GM21528 (cell line): Measurements from ENCODE around the gene NKX1-2.

Source experiments
- ATAC-seq: cut with Tn5 transposase; IDR thresholded peaks from one replicate; pipeline ENCODE4 v1.9.1; 2021; ENCODE audit warnings: mild to moderate bottlenecking, moderate library complexity; ENCODE audit not compliant: unreplicated experiment, low FRiP score

Gene NKX1-2

DNA sequence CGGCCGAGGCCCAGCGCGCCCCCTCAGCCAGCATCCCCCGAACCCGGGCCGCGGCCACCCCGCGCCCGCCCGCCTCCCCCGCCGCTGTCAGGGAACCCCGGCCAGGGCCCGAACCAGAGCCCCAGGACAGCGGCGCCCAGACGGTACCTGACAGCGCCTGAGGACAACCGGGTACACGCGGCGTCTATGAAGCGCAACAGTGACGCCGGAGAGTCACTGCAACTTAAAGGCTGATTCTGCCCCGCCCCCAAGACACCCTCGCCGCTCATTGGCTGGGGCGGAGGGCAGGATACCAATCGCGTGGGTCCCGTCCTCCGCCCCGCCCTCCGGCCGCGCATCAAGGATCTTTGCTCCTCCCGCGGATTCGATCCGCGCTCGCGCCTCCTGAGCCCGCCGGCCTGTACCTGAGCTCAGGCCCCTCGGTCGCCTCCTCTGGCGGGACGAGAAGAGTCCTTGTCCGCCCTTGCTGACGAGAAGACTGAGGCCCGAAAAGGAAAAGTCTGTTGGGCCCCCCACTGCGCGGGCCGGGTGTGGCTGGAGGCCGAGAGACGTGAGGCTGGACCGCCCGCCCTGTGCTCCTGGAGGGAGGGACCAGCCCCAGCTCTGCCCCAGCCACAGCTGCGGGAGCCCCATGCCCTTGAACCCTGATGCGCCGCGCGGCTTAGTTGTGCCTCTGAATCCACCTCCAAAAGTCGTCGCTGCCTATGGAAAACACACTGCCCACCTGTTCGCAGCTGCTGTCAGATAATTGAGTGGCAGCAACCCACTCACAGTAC lies 30.9 kb downstream of the NKX1-2 start, which contains the start of gene OAT:
Gene OAT, minus strand, starts transcription at position 198 of the 776 bp plus-strand sequence. CDS start 6,752 bp downstream, outside the sequence.
- ATAC-seq, result peak; percentile 98

DNA sequence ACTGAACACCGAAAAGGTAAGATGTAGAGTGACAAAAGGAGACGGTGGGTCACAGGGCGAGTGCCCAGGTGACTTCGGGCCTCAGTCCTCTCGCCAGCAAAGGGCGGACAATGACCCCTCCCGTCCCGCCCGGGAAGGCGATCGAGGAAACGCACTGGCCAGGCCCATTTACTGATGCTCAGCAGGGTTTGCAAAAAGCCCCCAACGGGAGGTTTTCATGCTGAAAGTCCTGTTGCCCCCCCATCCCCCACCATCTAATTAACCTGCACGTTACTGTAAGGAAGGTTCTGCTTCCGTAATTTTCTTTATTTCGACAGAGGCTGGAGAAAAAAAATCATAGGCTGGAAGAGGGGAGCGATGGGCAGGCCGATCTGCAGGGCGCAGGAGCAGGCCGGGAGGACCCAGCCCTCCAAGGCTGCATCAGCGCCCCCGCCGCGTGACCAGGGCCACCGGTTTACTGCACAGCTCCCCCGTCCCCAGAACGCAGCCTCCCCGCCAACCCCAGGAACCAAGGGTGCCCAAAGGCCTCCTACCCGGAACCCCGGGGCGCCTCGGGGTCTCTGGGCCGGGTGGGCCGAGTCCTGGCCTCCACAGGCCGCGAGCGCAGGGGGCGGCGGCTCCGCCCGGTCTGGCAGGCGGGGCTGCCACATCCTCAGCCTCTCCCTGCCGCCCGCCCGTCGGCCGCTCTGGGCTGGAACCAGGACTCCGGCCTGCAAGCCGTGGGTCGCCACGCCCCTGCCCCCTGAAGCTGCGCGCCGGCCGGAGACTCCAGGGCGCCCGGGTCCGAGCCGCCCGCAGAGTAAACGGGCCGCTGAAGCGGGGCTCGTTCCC lies 31.7 kb downstream of the NKX1-2 start:
- peak; percentile 31 for ATAC-seq

DNA sequence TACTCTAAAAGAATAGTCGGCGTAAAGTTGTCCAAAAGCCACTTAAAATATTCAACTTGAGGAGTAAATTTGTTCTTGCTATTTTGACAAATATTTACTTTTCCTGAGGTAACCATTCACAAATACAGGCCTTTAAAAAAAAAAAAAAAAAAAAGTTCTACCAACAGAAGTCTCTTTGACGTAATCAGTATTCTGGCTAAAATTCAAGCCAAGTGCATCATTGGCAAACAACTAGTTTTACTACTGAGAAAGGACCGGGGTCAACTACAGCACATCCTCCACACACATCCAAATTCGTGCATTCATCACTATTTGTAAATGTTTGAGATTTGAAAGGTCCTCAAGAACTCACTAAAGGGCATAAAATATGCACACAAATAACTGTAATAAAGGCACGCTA lies 33.1 kb downstream of the NKX1-2 start:
- ATAC-seq, result no peak

DNA sequence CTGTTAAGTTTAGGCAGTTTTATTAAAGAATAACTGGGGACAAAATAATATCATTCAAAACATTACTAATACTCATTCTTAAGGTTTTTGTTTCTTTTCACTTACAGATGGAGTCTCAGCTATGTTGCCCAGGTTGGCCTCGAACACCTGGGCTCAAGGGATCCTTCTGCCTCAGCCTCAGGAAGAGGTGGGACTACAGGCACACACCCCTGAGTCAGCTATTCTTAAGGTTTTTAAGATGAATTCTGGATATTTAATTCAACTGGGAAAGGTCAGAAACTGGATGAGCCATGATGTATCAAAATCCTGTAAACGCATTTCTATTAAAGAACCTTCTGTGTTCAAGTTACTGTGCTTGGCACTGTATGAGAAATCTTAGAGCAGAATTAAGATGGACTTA lies 34.6 kb downstream of the NKX1-2 start:
- ATAC-seq, result no peak

DNA sequence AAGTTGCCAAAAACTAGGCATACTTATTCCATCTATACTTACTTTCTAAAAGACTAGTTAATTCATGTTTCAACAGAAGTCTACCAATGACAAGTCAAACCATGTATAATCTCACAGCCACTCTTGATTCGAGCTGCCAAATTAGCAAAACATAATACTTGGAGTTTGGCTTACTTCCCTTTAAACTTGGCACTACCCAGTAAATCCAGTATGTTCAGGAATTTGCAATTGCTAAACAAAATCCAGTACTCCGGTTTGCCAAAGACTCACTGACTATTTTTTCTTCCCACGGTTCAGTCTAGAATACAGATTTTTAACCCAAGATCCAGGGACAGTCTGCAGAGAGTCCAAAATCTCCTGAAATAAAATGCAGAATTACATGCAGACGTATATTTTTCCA lies 35.8 kb downstream of the NKX1-2 start:
- no peak for ATAC-seq

DNA sequence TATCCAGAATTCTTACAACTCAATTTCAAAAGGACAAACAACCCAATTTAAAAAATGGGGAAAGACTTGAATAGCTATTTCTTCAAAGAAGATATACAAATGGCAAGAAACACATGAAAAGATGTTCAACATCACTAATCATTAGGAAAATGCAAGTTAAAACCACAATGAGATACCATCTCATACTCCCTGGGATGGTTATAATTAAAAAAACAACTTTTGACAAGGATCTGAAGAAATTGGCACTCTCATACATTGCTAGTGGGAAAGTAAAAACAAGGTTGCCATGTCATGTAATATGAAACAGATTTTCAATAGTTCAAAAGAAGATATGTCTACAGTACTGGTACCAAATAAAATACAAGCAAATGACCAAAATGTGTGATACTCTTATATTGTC lies 40.1 kb downstream of the NKX1-2 start:
- no peak for ATAC-seq

DNA sequence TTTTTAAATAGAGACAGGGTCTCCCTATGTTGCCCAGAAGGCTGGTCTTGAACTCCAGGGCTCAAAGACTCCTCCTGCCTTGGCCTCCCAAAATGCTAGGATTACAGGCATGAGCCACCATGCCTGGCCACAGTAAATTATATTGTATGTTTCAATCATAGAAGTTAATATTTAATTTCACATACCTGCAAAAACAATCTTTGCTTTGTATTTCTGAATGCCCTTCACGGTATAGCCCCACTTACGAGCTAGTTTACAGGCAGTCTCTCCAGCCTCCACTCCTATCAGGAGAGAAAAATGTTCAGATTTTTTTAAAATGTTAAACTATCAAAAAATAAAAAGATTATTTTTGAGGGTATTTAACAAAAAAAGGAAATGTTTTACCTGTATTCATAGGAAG lies 41.5 kb downstream of the NKX1-2 start:
- no peak for ATAC-seq

DNA sequence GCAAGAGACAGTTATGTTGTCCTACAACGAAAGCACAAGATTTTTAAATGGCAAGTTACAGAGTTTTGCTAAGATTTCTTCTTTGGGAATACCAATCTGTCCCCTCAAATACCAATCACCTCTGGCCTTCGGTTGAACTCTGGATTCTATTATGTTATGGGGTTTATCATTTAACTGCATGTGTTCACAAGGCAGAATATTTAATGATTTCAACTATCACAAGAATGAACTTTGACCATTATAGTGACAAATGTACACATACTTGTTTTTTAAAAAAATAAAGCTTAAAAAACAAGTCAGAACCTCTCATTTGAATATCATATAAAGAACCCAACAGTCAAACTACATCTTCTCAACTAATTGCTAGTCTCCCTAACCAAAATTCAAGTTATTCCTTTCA lies 42.4 kb downstream of the NKX1-2 start:
- ATAC-seq, result no peak

DNA sequence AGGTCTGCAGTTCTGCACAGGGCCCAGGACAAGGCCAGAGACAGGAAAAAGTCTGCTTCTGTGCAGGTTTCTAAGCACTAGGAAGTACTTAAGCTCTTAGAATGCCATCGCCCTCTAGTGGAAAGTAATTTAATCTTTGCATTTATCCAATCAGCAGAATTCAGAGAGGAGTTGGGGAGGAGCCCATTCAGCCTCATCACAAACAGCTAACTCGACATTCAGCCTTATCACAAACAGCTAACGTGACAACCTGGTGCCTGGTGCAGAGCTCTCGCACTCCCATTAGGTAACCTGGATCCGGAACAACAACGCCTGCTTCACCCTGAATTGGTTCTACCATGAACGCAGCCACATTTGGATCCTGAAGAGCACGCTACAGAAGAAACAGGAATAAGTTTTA lies 46.3 kb downstream of the NKX1-2 start:
- peak; percentile 89 for ATAC-seq

DNA sequence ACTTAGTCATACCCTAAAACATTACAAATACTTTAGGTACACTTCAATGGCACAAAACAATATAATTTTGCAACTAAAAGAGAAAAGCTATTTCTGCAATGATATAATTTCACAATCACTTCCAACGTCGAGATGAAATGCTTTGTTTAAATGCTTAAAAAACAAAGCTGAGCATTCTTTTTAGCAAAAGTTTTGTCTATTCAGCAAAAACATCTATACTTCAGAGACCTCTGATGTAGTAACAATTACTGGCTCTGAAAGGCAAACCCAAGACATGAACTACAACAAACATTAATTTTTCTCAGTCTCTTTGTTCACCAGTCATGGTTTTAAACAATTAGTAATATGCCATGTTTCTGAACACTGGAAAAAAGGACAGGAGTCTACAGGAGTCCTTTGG lies 47.6 kb downstream of the NKX1-2 start:
- no peak for ATAC-seq

DNA sequence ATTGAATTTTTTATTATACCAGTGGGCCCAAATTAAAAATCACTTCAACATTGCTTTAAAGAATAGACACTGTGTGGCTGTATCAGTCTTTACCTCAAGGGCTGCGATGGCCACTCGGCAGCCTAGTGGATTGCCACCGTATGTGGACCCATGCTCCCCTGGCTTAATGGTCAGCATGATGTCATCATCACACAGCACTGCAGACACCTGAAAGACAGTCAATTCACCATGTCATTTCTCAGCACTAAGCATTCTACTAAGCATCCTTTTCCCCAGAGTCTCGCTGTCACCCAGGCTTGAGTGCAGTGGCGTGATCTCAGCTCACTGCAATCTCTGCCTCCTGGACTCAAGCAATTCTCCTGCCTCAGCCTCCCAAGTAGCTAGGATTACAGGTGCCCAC lies 48.2 kb downstream of the NKX1-2 start:
- no peak for ATAC-seq
